Astrocyte of the spinal cord (primary cell): Measurements from ENCODE around the gene ASF1A.

Experiments used
- DNase-seq: peaks from one replicate; pipeline ENCODE4 v3.0.0; 2011; ENCODE audit warnings: low read depth, low spot score
- H3K4me3 ChIP-seq: 2 replicates; pipeline ENCODE4 v1.5.1; 2011; ENCODE audit warnings: low read depth, mild to moderate bottlenecking, low read length, moderate library complexity
- in situ Hi-C: cut with HindIII; loops from 2 replicates; pipeline ENCODE4 v1.10.0; 2017; ENCODE audit warnings: low sequenced_read_pairs
- TF ChIP-seq, protein P1 (sequence below): IDR thresholded peaks from 2 replicates; pipeline ENCODE4 v1.5.1; 2012; ENCODE audit warnings: low read depth, mild to moderate bottlenecking, low read length, inconsistent platforms

ASF1A gene

DNA sequence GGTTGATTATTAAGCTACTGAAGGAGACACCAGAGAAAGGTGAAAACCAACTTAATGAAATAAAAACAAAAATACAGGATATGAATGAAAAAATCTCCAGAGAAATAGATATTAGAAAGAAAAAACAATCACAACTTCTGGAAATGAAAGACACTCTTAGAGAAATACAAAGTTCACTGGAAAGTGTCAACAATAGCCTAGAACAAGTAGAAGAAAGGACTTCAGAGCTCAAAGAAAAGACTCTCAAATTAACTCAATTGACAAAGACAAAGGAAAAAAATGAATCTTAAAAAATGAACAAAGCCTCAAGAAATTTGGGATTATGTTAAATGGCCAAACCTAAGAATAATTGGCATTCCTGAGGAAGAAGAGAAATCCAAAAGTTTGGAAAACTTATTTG, 51.3 kb downstream of the ASF1A start:
- TF ChIP-seq, protein P1, sequence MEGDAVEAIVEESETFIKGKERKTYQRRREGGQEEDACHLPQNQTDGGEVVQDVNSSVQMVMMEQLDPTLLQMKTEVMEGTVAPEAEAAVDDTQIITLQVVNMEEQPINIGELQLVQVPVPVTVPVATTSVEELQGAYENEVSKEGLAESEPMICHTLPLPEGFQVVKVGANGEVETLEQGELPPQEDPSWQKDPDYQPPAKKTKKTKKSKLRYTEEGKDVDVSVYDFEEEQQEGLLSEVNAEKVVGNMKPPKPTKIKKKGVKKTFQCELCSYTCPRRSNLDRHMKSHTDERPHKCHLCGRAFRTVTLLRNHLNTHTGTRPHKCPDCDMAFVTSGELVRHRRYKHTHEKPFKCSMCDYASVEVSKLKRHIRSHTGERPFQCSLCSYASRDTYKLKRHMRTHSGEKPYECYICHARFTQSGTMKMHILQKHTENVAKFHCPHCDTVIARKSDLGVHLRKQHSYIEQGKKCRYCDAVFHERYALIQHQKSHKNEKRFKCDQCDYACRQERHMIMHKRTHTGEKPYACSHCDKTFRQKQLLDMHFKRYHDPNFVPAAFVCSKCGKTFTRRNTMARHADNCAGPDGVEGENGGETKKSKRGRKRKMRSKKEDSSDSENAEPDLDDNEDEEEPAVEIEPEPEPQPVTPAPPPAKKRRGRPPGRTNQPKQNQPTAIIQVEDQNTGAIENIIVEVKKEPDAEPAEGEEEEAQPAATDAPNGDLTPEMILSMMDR, result no peak
- DNase-seq, result no peak
- in situ Hi-C loops, result no loop called here
- no peak overlapping the region for H3K4me3 ChIP-seq

DNA sequence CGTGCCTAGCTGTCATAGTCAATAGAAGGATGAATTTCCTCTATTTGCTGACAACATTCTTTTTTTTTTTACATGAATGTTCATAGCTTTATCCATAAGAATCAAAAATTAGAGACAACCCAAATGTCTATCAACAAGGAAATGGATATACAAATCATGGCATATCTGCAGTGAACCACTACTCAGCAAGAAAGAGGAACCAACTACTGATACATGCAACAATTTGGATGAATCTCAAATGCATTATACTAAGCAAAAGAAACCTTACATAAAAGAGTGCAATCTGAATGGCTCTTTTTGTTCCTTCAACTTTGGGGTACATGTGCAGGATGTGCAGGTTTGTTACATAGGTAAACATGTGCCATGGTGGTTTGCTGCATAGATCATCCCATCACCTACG, 58.7 kb downstream of the ASF1A start:
- no peak for DNase-seq
- TF ChIP-seq, protein P1, result no peak
- no peak overlapping the region for H3K4me3 ChIP-seq
- in situ Hi-C loops, result no loop called here

- DNase-seq, result no peak
- TF ChIP-seq, protein P1, result no peak
- no peak overlapping the region for H3K4me3 ChIP-seq
- in situ Hi-C loops, result no loop called here
These were observed 59.4 kb downstream of the ASF1A start for GRCh38 chr6:118953391-118953790.
